Stimulated activated CD4-positive, alpha-beta T cell treated with anti-CD3 and anti-CD28 coated beads, Interleukin-1b, Interleukin-23, amount 100 ng/mL, for 1 hour (primary cell): Measurements from ENCODE around the gene ADGRD1.
"Not testable (repeated sequence)": the region's sequence is repeated elsewhere in the genome, so short reads cannot be mapped to it uniquely, and the experiment has no call there.

Experiments
- DNase-seq, 2 donors: peaks; one replicate each; pipeline ENCODE4 v3.0.0-alpha.2; 2020; ENCODE audit warnings: low read depth in 2 of 2

Gene ADGRD1

GRCh38 chr12:131119345-131119744 lies 165.6 kb downstream of the ADGRD1 start:
- DNase-seq = not testable (repeated sequence)

GRCh38 chr12:131119936-131120335 lies 166.2 kb downstream of the ADGRD1 start:
- DNase-seq = no peak

DNA sequence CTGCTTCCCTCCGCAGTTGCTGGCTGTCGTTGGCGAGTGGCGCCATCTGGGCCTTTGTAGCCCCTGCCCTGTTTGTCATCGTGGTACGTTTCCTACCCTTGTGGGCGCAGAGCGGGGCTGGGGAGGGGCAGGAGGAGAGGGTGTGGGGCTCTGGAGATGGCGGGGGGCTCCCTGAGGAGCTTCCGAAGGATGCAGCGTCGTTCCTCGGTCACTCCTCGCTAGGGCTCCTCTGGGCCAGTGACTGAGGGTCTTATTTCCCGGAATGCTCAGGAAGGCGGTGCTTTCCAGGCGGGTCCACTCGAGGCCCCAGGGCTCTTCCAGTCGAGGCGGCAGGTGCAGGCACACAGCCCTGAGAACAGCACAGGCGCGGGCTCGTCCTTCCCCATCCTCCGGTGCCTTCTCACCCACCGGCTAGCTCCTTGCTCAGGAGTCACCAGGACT lies 167.1 kb downstream of the ADGRD1 start:
- no peak for DNase-seq

GRCh38 chr12:131121705-131122405 lies 168.1 kb downstream of the ADGRD1 start:
- no peak for DNase-seq

DNA sequence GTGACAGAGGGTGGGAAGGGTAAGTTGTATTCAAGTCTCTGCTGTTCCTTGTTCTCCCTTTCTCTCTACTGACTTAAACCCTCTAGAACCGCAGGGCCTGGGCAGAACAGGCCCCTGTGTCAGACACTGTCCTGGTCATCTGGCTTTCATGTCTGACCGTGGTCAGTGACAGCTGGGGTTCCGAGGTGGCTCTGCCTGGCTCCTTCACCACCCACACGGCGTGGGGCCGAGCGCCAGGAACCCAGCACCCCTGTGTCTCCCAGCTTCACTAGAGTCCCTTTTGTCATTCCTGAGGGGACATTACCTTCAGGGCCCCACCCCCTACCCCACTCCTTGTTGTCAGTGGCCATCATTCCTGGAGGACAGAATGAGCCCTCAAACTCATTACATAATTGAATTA lies 168.9 kb downstream of the ADGRD1 start:
- no peak for DNase-seq

GRCh38 chr12:131123817-131124216 lies 170.1 kb downstream of the ADGRD1 start:
- no peak for DNase-seq

- DNase-seq = no peak
Observed at GRCh38 chr12:131124487-131125280, 171.0 kb downstream of the ADGRD1 start.

DNA sequence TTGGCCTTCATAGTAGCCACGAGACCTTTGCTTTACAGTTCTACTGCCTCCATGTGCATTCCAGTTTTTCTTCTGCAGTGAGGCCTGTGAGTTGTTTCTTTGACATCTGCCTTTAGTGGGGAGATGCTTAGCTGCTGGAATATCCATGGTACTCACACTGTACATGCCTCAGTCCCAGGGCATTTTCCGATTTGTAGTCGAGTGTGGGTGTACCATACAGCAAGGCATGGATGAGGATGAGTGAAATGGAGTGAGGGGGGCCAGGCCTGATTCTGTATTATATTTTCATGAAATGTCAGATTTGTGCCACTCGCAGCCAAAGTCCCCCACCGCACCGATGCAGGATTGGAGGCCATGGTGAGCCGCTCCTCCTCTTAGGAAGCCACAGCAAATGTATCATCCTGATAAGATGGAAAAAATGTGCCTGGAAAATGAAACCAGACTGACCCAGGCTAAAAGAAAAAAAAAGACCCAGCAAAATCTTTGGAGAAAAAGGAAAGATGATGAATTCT lies 173.0 kb downstream of the ADGRD1 start:
- DNase-seq = no peak

DNA sequence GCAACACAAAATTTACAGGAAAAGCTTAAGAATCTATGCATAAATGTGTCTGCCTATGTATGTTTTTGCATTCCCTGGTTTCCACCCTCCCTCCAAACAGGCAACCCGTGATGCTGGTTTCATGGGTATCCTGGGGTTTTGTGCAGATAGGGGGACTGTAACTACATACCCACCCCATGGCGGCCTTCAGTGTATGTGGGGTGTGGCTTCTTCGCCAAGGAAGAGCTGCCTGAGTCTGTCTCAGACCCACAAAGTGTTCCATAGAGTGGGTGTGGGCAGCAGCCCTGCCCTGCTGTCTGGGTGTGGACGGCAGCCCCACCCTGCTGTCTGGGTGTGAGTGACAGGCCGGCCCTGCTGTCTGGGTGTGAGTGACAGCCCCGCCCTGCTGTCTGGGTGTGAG lies 174.8 kb downstream of the ADGRD1 start:
- DNase-seq = no peak

- not testable (repeated sequence) for DNase-seq
Observed at GRCh38 chr12:131128966-131129619, 175.4 kb downstream of the ADGRD1 start.

DNA sequence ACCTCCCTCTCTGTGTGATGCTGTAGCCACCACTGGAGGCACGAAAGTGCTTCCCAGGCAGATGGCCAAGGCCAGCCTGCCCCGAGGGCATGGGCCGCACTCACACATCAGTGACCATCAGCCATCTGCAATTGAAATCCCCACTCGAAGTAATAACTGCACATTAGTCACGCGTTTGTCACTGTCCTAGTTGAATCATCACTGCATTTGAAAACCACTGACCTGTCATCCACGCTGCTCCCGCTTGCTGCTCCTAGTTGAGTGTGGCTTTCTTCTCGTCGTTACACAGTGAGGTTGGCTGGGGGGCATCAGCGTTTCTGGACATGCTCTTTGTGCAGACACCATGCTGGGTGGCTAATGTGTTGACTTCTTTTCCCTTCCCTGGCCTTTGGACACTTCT lies 176.1 kb downstream of the ADGRD1 start:
- no peak for DNase-seq

DNA sequence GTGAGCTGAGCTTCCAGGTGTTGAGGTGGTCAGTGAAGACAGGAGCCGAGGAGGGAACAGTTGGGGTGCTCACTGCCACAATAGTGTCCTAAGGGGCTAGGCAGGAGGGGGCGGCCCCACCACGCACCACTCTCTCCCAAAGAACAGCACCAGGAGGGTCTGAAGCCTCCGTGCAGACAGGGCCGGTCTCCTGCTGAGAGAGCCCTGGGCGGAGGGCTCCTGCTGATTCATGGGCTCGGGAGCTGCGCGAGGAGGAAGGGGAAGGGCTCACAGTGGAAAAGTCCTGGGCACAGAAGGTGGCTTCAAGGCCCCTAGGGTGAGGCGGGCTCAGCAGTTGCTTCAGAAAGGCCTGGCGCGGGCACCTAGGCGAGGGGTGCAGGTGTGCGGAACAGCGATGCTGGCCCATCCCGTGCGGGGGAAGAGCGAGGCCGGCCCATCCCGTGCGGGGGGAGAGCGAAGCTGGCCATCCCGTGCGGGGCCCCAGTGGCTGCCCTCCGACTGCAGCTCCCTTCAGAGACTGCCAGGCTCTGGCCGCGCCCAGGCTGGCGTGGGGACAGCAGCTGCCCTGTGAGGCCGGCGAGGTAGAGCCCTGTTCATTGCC lies 176.7 kb downstream of the ADGRD1 start:
- no peak for DNase-seq

GRCh38 chr12:131131077-131131807 lies 177.5 kb downstream of the ADGRD1 start:
- no peak for DNase-seq

GRCh38 chr12:131131808-131132117 lies 178.1 kb downstream of the ADGRD1 start:
- no peak for DNase-seq

DNA sequence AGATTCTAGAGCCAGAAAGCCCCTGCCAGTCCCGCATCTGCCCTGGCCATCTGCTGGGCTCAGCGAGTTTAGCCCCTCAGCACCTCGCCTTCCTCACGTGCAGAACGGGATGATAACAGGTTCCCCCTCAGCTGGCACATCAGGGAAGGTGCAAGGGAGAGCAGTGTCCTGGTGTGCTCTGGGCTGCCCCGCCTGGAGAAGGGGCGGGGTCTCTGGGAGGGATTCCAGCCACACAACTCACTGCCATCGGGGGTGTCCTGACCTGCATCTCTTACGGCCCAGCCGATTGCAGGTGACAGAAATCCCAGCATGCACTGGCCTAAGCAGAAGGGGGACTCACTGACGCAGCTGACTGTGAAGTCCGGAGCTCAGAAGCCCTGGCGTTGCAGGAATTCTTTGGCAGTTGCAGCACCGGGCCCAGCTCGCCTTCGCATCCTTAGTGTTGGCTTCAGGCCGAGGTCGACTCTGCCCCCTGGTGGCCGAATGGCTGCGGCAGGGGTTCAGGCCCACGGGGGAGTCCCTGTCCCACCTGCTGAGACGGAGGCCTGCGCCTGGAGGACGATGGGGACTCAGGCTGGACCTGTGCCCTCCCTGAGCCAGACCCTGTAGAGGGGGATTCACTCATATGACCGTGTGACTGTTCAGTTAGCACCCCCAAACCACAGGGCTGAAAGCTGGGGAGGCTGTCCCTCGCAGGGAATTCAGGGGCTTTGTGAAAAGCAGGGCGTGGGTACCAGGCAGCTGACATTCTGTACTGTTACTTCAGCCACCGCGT lies 178.6 kb downstream of the ADGRD1 start:
- peak; percentile 37 to 72 for DNase-seq

DNA sequence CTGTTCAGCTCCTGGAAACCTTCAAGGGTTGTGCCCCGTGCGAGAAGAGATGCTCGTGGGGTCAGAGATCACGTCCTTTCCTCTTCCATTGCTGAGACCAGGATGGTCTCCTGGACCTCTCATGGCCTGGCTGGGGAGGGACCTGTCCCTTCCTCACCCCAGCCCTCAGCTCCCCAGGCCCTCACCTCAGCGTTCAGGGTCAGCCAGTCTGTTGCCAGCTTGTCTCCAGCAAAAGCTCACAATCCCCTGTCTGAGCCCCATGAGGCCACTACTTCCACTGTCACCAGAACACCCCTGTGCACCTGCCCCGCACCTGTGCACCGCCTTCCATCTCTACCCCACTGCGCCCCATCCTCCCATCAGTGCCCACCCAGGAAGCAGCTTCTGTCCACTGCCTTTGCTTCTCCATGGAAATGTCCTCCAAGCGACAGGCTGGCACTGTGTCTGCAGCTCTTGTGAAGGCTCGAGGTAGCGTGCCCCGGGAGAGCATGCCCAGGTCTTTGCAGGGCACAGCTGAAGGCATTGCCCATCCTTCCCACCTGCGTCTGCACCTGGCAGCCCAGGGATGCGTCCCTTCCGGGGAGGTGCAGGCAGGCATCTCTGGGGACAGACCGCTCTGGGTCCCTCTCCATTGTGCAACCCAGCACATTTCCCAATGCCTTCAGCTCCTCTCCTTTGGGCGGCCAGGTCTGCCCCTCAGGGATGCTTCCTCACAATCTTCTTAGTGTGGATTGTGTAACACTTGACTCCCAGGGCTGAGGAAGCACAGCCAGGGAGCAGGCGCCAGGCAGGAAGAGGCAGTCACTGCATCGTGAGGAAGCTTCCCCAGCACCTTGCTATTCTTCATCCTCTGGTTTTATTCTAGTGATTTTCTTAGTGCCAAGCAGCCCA lies 179.6 kb downstream of the ADGRD1 start:
- no peak for DNase-seq

DNA sequence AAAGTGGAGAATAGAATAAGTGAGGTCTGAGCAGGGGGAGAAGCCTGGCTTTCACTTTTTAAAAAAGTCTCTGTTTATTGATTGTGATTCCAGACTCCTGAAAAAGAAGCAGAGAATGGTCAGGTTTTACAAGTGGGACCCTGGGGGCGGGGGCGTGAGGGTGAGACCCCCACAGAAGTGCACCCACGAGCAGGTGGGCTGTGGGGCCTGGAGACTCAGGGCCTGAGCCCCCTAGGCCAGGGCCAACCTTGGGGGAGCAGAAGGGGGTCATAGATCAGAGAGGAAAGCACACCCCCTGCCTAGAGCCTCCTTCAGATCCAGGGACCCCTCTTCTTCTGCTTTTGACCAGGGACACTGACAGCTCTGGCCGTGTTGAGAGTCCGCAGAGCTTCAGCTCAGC lies 180.3 kb downstream of the ADGRD1 start:
- DNase-seq = no peak

DNA sequence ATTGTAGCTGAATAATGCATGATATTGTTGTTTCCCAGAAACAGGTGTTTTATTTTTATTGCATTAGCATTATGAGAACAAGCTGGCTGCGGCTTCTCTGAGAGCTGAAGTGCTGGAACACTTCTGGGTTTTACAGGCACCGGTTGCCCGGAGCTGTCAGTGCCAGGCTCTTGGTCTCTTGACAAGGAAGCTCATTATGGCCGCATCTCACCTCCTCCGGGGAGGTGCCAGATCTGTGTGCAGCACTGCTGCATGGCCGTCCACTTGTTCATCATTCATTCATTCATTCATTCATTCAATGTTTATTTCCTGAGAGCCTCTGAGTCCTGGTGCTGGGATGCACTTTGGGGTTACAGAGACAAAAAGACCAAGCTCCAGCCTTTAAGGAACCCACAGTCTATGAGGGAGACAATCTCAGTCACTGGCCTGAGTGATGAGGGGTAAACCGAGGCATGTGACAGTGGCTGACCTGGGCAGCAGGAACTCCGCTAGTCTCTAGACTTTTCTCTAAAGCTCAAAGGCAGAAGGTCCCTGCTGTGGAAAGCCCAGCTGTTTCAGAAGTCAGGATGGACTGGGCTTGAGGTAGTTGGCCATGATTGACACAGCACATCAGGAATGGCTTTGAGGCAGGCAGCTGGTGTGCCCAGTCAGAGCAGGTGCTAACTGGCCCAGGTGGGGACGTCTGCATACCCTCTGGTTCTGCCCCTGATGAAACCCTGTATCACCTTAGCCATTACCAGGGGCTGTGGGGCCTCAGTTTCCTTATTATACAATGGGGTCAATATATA lies 181.0 kb downstream of the ADGRD1 start:
- no peak for DNase-seq

GRCh38 chr12:131135311-131135785 lies 181.6 kb downstream of the ADGRD1 start:
- DNase-seq = no peak
